ENCODE measurements around the gene TLL2.

TLL2 gene

GRCh38 chr10:96509017-96509641, 4.6 kb downstream of the TLL2 start:
- in situ Hi-C loops (cut with MboI; ENCODE audit: low sequenced_read_pairs), result no loop called here

GRCh38 chr10:96507044-96507443, 6.7 kb downstream of the TLL2 start:
- in situ Hi-C loops (cut with MboI; ENCODE audit: low sequenced_read_pairs), result no loop called here

- in situ Hi-C loops (cut with MboI; ENCODE audit: low sequenced_read_pairs), result no loop called here
Observed at GRCh38 chr10:96505150-96506136, 8.3 kb downstream of the TLL2 start.

- in situ Hi-C loops (cut with MboI; ENCODE audit: low sequenced_read_pairs), result no loop called here
Observed at GRCh38 chr10:96502561-96503282, 11.0 kb downstream of the TLL2 start.

- in situ Hi-C loops (cut with MboI; ENCODE audit: low sequenced_read_pairs), result no loop called here
Observed at GRCh38 chr10:96501985-96502384, 11.7 kb downstream of the TLL2 start.

GRCh38 chr10:96500519-96500918, 13.2 kb downstream of the TLL2 start:
- in situ Hi-C loops (cut with MboI; ENCODE audit: low sequenced_read_pairs), result no loop called here

- in situ Hi-C loops (cut with MboI; ENCODE audit: low sequenced_read_pairs), result no loop called here
Observed at GRCh38 chr10:96500050-96500449, 13.7 kb downstream of the TLL2 start.

GRCh38 chr10:96497391-96497790, 16.3 kb downstream of the TLL2 start:
- in situ Hi-C loops (cut with MboI; ENCODE audit: low sequenced_read_pairs), result no loop called here

- in situ Hi-C loops (cut with MboI; ENCODE audit: low sequenced_read_pairs), result no loop called here
Observed at GRCh38 chr10:96496281-96496925, 17.3 kb downstream of the TLL2 start.

- in situ Hi-C loops (cut with MboI; ENCODE audit: low sequenced_read_pairs), result no loop called here
Observed at GRCh38 chr10:96495544-96495943, 18.2 kb downstream of the TLL2 start.

- in situ Hi-C loops (cut with MboI; ENCODE audit: low sequenced_read_pairs), result no loop called here
Observed at GRCh38 chr10:96494694-96495093, 19.0 kb downstream of the TLL2 start.

GRCh38 chr10:96493871-96494525, 19.7 kb downstream of the TLL2 start:
- in situ Hi-C loops (cut with MboI; ENCODE audit: low sequenced_read_pairs), result no loop called here

- in situ Hi-C loops (cut with MboI; ENCODE audit: low sequenced_read_pairs), result no loop called here
Observed at GRCh38 chr10:96493254-96493653, 20.5 kb downstream of the TLL2 start.

GRCh38 chr10:96491303-96491702, 22.4 kb downstream of the TLL2 start:
- in situ Hi-C loops (cut with MboI; ENCODE audit: low sequenced_read_pairs), result no loop called here

- in situ Hi-C loops (cut with MboI; ENCODE audit: low sequenced_read_pairs), result no loop called here
Observed at GRCh38 chr10:96488161-96488935, 25.4 kb downstream of the TLL2 start.

GRCh38 chr10:96482815-96483588, 30.7 kb downstream of the TLL2 start:
- in situ Hi-C loops (cut with MboI; ENCODE audit: low sequenced_read_pairs), result no loop called here

GRCh38 chr10:96478355-96478754, 35.4 kb downstream of the TLL2 start:
- in situ Hi-C loops (cut with MboI; ENCODE audit: low sequenced_read_pairs), result no loop called here

- in situ Hi-C loops (cut with MboI; ENCODE audit: low sequenced_read_pairs), result no loop called here
Observed at GRCh38 chr10:96473866-96474265, 39.9 kb downstream of the TLL2 start.

Data from HL-60/S4 treated with phorbol 12-myristate 13-acetate at 8.2 ng/mL for 4 days and 3 days (cell line).